Adrenal gland (tissue), 5 donors: ENCODE results near the gene ARHGEF2.

Source experiments
- POLR2A ChIP-seq, 2 donors: fragments of 450-650 bp; IDR thresholded peaks; one replicate each; pipeline ENCODE4 v1.6.1; 2017; ENCODE audit warnings: antibody characterized with exemption in 2 of 2, mild to moderate bottlenecking in 2 of 2, moderate library complexity in 1 of 2
- TF ChIP-seq, protein P1 (sequence below), 6 experiments: fragments of 450-650 bp in 4 of 6; fragments of 200-600 bp in 2 of 6; sonication (generic) in 1 of 6; IDR thresholded peaks; 1 replicate in 5 of 6; 2 replicates in 1 of 6; pipeline versions ENCODE4 v1.5.1 to v1.8.0; 2016 to 2021; ENCODE audit warnings: antibody characterized with exemption in 6 of 6, mild to moderate bottlenecking in 2 of 6, moderate library complexity in 1 of 6
- donor health status: DM: no; HTN: no; CAD: no.

GRCh38 chr1:155929057-155929456 lies 49.3 kb downstream of the ARHGEF2 start:
- no peak for TF ChIP-seq POLR2A (IDR thresholded peaks at IDR 0.05)
- TF ChIP-seq, protein P1, sequence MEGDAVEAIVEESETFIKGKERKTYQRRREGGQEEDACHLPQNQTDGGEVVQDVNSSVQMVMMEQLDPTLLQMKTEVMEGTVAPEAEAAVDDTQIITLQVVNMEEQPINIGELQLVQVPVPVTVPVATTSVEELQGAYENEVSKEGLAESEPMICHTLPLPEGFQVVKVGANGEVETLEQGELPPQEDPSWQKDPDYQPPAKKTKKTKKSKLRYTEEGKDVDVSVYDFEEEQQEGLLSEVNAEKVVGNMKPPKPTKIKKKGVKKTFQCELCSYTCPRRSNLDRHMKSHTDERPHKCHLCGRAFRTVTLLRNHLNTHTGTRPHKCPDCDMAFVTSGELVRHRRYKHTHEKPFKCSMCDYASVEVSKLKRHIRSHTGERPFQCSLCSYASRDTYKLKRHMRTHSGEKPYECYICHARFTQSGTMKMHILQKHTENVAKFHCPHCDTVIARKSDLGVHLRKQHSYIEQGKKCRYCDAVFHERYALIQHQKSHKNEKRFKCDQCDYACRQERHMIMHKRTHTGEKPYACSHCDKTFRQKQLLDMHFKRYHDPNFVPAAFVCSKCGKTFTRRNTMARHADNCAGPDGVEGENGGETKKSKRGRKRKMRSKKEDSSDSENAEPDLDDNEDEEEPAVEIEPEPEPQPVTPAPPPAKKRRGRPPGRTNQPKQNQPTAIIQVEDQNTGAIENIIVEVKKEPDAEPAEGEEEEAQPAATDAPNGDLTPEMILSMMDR (IDR thresholded peaks at IDR 0.05), result no peak
